Endothelial cell of umbilical vein (primary cell): Measurements from ENCODE around the gene C8A. TPM values are rescaled to one million over a fixed set of nuclear protein-coding genes. Genes with fewer than 3 reads are reported as not detected.

Experiments
- BruUV-seq: library from RNA; stranded (reverse); fragments of 400-500 nt; replicated peaks from 2 replicates; lab custom pipeline; 2021; lab: Mats Ljungman, UMichigan
- CTCF ChIA-PET: fragments of 300-600, 350-600 bp; sonication (Branson Sonifier 250); formaldehyde crosslinking; loops from one replicate; lab custom pipeline; 2021; ENCODE audit warnings: antibody characterized with exemption, inconsistent platforms; lab: Charles Lee
- POLR2A ChIA-PET: fragments of 300-600, 350-600 bp; sonication (Branson Sonifier 250); formaldehyde crosslinking; loops from one replicate; lab custom pipeline; 2021; ENCODE audit warnings: antibody characterized with exemption, inconsistent platforms; lab: Charles Lee
- DNase-seq: peaks from one replicate; pipeline ENCODE4 v3.0.0-alpha.2; 2011; ENCODE audit warnings: low read depth, low spot score
- FAIRE-seq: peaks from 2 replicates; lab custom pipeline; 2011; peaks lifted over from hg19 to GRCh38; lab: Jason Lieb, UNC
- H2AFZ ChIP-seq: 2 replicates; pipeline ENCODE4 v1.6.0; 2012; ENCODE audit warnings: low read depth, low read length, control low read depth, inconsistent platforms
- H3K27ac ChIP-seq: 2 replicates; pipeline ENCODE4 v1.5.1; 2011; ENCODE audit warnings: low read depth, mild to moderate bottlenecking, control low read depth, low read length, moderate library complexity; ENCODE audit not compliant: insufficient read depth
- H3K27me3 ChIP-seq, 2 experiments: 2 replicates each; pipeline versions ENCODE4 v1.6.0 to v1.6.1; 2011; ENCODE audit warnings: low read length in 2 of 2, mixed read lengths in 1 of 2; ENCODE audit not compliant: control insufficient read depth in 2 of 2, insufficient read depth in 2 of 2
- H3K36me3 ChIP-seq, 2 experiments: 2 replicates in 1 of 2; 3 replicates in 1 of 2; pipeline ENCODE4 v1.5.1; 2011; ENCODE audit warnings: low read length in 2 of 2, mild to moderate bottlenecking in 1 of 2, moderate library complexity in 1 of 2; ENCODE audit not compliant: control insufficient read depth in 2 of 2, insufficient read depth in 2 of 2; ENCODE audit errors: extremely low read depth in 1 of 2
- H3K4me1 ChIP-seq: 3 replicates; pipeline ENCODE4 v1.5.1; 2011; ENCODE audit warnings: mild to moderate bottlenecking, low read length; ENCODE audit not compliant: control insufficient read depth, insufficient read depth; ENCODE audit errors: extremely low read depth
- H3K4me2 ChIP-seq: 2 replicates; pipeline ENCODE4 v1.6.1; 2011; ENCODE audit warnings: low read length, control low read depth, mixed read lengths; ENCODE audit not compliant: insufficient read depth
- H3K4me3 ChIP-seq, 3 experiments: fragments of 200-600 bp in 1 of 3; sonication (generic), shearing (Covaris generic) in 1 of 3; replicated peaks in 1 of 3; 2 replicates each; pipeline ENCODE4 v1.5.1; 2011 to 2016; ENCODE audit warnings: control low read depth in 3 of 3, low read length in 3 of 3, mild to moderate bottlenecking in 2 of 3, inconsistent platforms in 1 of 3, low read depth in 1 of 3, moderate library complexity in 1 of 3; ENCODE audit not compliant: insufficient read depth in 1 of 3
- H3K79me2 ChIP-seq: 2 replicates; pipeline ENCODE4 v1.6.0; 2012; ENCODE audit warnings: low read length, inconsistent platforms; ENCODE audit not compliant: control insufficient read depth, insufficient read depth
- H3K9ac ChIP-seq: replicated peaks from 2 replicates; pipeline ENCODE3; 2011; ENCODE audit warnings: low read length, control low read depth; ENCODE audit not compliant: insufficient read depth; ENCODE audit errors: extremely low read depth
- H3K9me1 ChIP-seq: replicated peaks from 3 replicates; pipeline ENCODE4 v1.6.0; 2011; ENCODE audit warnings: mild to moderate bottlenecking, low read length; ENCODE audit not compliant: control insufficient read depth, insufficient read depth; ENCODE audit errors: extremely low read depth
- H3K9me3 ChIP-seq: replicated peaks from 2 replicates; pipeline ENCODE4 v1.5.1; 2012; ENCODE audit warnings: low read length, inconsistent platforms; ENCODE audit not compliant: control insufficient read depth, insufficient read depth
- H4K20me1 ChIP-seq: replicated peaks from 2 replicates; pipeline ENCODE3; 2011; ENCODE audit warnings: mild to moderate bottlenecking, low read length; ENCODE audit not compliant: control insufficient read depth, insufficient read depth; ENCODE audit errors: extremely low read depth
- CTCF ChIP-seq, 2 donors: IDR thresholded peaks; 1 replicate in 1 of 2; 2 replicates in 1 of 2; pipeline ENCODE4 v1.5.1; 2011; ENCODE audit warnings: low read length in 2 of 2, mild to moderate bottlenecking in 2 of 2, moderate library complexity in 2 of 2, control low read depth in 1 of 2, inconsistent platforms in 1 of 2, low read depth in 1 of 2; ENCODE audit not compliant: insufficient read depth in 1 of 2; ENCODE audit errors: extremely low read depth in 1 of 2
- EZH2 ChIP-seq: IDR thresholded peaks from 2 replicates; pipeline ENCODE4 v1.6.1; 2012; ENCODE audit warnings: borderline replicate concordance, low read depth, mild to moderate bottlenecking, moderate library complexity, low read length, inconsistent platforms; ENCODE audit not compliant: severe bottlenecking
- FOS ChIP-seq: IDR thresholded peaks from 2 replicates; pipeline ENCODE4 v1.6.1; 2011; ENCODE audit warnings: mild to moderate bottlenecking, low read length, moderate library complexity, borderline replicate concordance; ENCODE audit not compliant: insufficient read depth
- GATA2 ChIP-seq: IDR thresholded peaks from 2 replicates; pipeline ENCODE4 v1.7.0; 2011; ENCODE audit warnings: low read depth, mild to moderate bottlenecking, moderate library complexity, mixed read lengths, low read length; ENCODE audit not compliant: insufficient read length, insufficient read depth
- JUN ChIP-seq: IDR thresholded peaks from 2 replicates; pipeline ENCODE4 v1.6.1; 2011; ENCODE audit warnings: borderline replicate concordance, low read depth; ENCODE audit not compliant: insufficient read length, insufficient read depth
- MAX ChIP-seq: IDR thresholded peaks from 2 replicates; pipeline ENCODE4 v1.6.1; 2011; ENCODE audit not compliant: insufficient read depth, insufficient read length
- MYC ChIP-seq: IDR thresholded peaks from one replicate; pipeline ENCODE4 v1.6.1; 2011; ENCODE audit warnings: mild to moderate bottlenecking, low read depth, low read length
- POLR2A ChIP-seq: IDR thresholded peaks from 2 replicates; pipeline ENCODE4 v1.6.1; 2012; ENCODE audit warnings: low read depth, mild to moderate bottlenecking, control low read depth, low read length
- POLR2AphosphoS5 ChIP-seq: IDR thresholded peaks from 2 replicates; pipeline ENCODE4 v1.6.1; 2012; ENCODE audit warnings: low read depth, mild to moderate bottlenecking, control low read depth, low read length, moderate library complexity; ENCODE audit not compliant: insufficient read depth
- dilution Hi-C: fragments of 300-500 bp; cut with MboI; formaldehyde crosslinking; loops from one replicate; pipeline ENCODE4 v1.15.0; 2019; ENCODE audit warnings: low sequenced_read_pairs; ENCODE audit not compliant: extremely low pct_ligation_motif_present
- intact Hi-C: fragments of 100-400 bp; cut with micrococcal nuclease; formaldehyde crosslinking; loops from one replicate; pipeline ENCODE4 v1.10.0; 2022
- polyA plus RNA-seq, 4 experiments: library from polyadenylated mRNA; depleted of rRNA in 3 of 4; stranded (reverse) in 3 of 4; unstranded in 1 of 4; fragments of >200 nt; gene quantifications; 2 replicates each; pipeline versions ENCODE4 v1.2.1 to v1.2.3, GENCODE V29; 2011 to 2012; ENCODE audit warnings: missing spikeins in 1 of 4
- total RNA-seq: library from RNA; stranded (reverse); gene quantifications from 2 replicates; pipeline ENCODE4 v1.2.3, GENCODE V29; 2021

Gene C8A
- total and polyA plus RNA-seq, 2 donors (not counting 3 experiments of a cell fraction or from before 2014, with no cell fraction given), result not detected

DNA sequence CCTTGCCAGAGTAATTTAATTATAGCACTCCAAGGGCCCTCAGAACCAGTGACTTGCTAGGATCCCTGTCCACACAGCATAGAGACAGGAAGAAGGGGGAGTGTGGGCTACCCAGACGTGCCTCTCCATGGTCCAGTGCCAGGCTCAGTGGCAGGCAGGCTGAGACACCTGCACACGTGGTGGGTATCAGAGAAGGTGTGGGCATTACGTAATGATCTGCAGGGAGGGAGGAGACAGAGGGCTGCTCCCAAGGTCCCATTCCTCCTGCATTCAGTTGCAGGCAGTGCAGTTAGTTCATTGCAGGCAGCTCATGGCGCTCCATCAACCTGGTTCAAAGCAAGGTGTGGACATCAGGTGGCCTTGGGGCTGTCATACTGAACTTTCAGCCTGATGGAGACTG lies 61.4 kb downstream of the C8A start:
- CTCF ChIA-PET, result no interaction called here
- H3K4me1 ChIP-seq, result no peaks in the 10 kb centered on the region
- FAIRE-seq, result no peak
- no peaks in the 10 kb centered on the region for H3K9me1 ChIP-seq
- dilution Hi-C loops, result no loop called here
- H4K20me1 ChIP-seq, result no peaks in the 10 kb centered on the region
- H3K4me2 ChIP-seq, result no peak overlapping the region
- no peaks in the 10 kb centered on the region for H3K9me3 ChIP-seq
- no peaks in the 10 kb centered on the region for H3K36me3 ChIP-seq
- POLR2A ChIA-PET, result no interaction called here
- H3K27me3 ChIP-seq, result no peaks in the 10 kb centered on the region
- no peaks in the 10 kb centered on the region for H3K79me2 ChIP-seq
- no peak for DNase-seq
- no peak overlapping the region for H3K4me3 ChIP-seq
- no TSS peak for BruUV-seq
- H3K27ac ChIP-seq, result no peak overlapping the region
- H2AFZ ChIP-seq, result no peak overlapping the region
- TF ChIP-seq GATA2, result no peak
- TF ChIP-seq FOS, result no peak
- no peak for TF ChIP-seq JUN
- TF ChIP-seq POLR2AphosphoS5, result no peak
- no peak for TF ChIP-seq POLR2A
- no peak for TF ChIP-seq EZH2
- TF ChIP-seq MAX, result no peak
- H3K9ac ChIP-seq, result no peak overlapping the region
- intact Hi-C loops, result no loop called here

DNA sequence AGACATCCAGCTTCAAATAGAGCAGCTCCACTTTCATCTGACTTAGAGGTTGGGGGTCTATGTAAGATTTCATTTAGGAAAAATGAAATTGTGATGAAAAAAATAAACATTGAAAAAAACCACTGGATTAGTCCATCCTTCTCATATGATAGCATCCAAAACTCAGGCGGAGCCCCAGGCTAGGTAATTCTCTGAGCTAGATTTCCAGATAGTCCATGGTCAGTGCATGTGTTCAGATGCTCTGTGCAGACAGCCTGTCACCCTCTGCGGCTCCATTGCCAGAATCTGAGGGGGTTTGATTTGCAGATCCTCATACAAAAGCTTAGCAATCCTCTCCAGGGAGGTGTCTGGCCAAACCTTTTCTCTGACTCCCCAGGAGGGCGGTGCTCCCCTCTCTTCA lies 62.0 kb downstream of the C8A start:
- dilution Hi-C loops (no loop called here), intact Hi-C loops (no loop called here)
- FAIRE-seq (no peak), DNase-seq (no peak)
- no peaks in the 10 kb centered on the region for H3K36me3 ChIP-seq
- H3K9me3 ChIP-seq, result no peaks in the 10 kb centered on the region
- H3K9ac ChIP-seq, result no peak overlapping the region
- no peaks in the 10 kb centered on the region for H3K27me3 ChIP-seq
- POLR2A ChIA-PET, result no interaction called here
- H3K27ac ChIP-seq, result no peak overlapping the region
- no peak overlapping the region for H2AFZ ChIP-seq
- no peaks in the 10 kb centered on the region for H4K20me1 ChIP-seq
- no peak overlapping the region for H3K4me2 ChIP-seq
- no TSS peak for BruUV-seq
- H3K79me2 ChIP-seq, result no peaks in the 10 kb centered on the region
- CTCF ChIA-PET, result no interaction called here
- H3K9me1 ChIP-seq, result no peaks in the 10 kb centered on the region
- no peak overlapping the region for H3K4me3 ChIP-seq
- no peaks in the 10 kb centered on the region for H3K4me1 ChIP-seq
- TF ChIP-seq MYC (no peak), FOS (no peak), GATA2 (no peak), JUN (no peak), MAX (no peak), EZH2 (no peak), POLR2A (no peak), POLR2AphosphoS5 (no peak), CTCF (IDR thresholded peaks at IDR 0.05; ENCODE audit: extremely low read depth in 1 of 2, insufficient read depth in 1 of 2, low read depth in 1 of 2, low read length in 2 of 2) (no peak)
